H1 (cell line): Measurements from ENCODE around the gene MCC. TPM values are rescaled to one million over a fixed set of nuclear protein-coding genes. Genes with fewer than 3 reads are reported as not detected.

Experiments used
- CTCF ChIA-PET: fragments of 300-600 bp; sonication (Branson Sonifier 250); formaldehyde crosslinking; loops from one replicate; lab custom pipeline; 2021; ENCODE audit not compliant: partially characterized antibody; lab: Charles Lee
- POLR2A ChIA-PET: fragments of 300-600 bp; sonication (Branson Sonifier 250); formaldehyde crosslinking; loops from one replicate; lab custom pipeline; 2021; ENCODE audit warnings: inconsistent platforms; ENCODE audit not compliant: partially characterized antibody; lab: Charles Lee
- DNase-seq, 2 experiments: peaks; one replicate each; pipeline versions ENCODE4 v3.0.0 to v3.0.0-alpha.2; 2010 to 2022; ENCODE audit warnings: low spot score in 2 of 2, low read depth in 1 of 2, mixed read lengths in 1 of 2
- FAIRE-seq: peaks from 2 replicates; lab custom pipeline; 2011; peaks lifted over from hg19 to GRCh38; lab: Jason Lieb, UNC
- H2AFZ ChIP-seq: 2 replicates; pipeline ENCODE4 v1.8.1; 2012; ENCODE audit warnings: low read length, inconsistent platforms
- H2AK5ac ChIP-seq: 2 replicates; pipeline ENCODE4 v1.6.1; 2013; ENCODE audit warnings: low read depth, low read length
- H2BK120ac ChIP-seq: replicated peaks from 2 replicates; pipeline ENCODE3; 2013; ENCODE audit warnings: low read depth, low read length, inconsistent platforms
- H2BK12ac ChIP-seq: 2 replicates; pipeline ENCODE4 v1.6.1; 2013; ENCODE audit warnings: low read depth, low read length
- H2BK15ac ChIP-seq: 2 replicates; pipeline ENCODE4 v1.6.1; 2013; ENCODE audit warnings: low read length
- H2BK20ac ChIP-seq: 2 replicates; pipeline ENCODE4 v1.6.1; 2013; ENCODE audit warnings: low read length
- H2BK5ac ChIP-seq: 2 replicates; pipeline ENCODE4 v1.6.1; 2013; ENCODE audit warnings: low read depth, low read length
- H3K14ac ChIP-seq: 2 replicates; pipeline ENCODE4 v1.6.1; 2013; ENCODE audit warnings: inconsistent platforms; ENCODE audit not compliant: insufficient read length
- H3K18ac ChIP-seq: 2 replicates; pipeline ENCODE4 v1.6.1; 2013; ENCODE audit warnings: low read length; ENCODE audit errors: extremely low read depth
- H3K23ac ChIP-seq: 2 replicates; pipeline ENCODE4 v1.6.1; 2013; ENCODE audit warnings: inconsistent platforms; ENCODE audit not compliant: insufficient read length
- H3K23me2 ChIP-seq: 2 replicates; pipeline ENCODE4 v1.6.1; 2013; ENCODE audit warnings: low read depth, low read length
- H3K27ac ChIP-seq: 2 replicates; pipeline ENCODE4 v1.6.1; 2011; ENCODE audit warnings: low read depth, low read length, inconsistent platforms
- H3K27me3 ChIP-seq, 4 experiments: replicated peaks in 1 of 4; 1 replicate in 1 of 4; 2 replicates in 3 of 4; pipeline versions ENCODE4 v1.6.1 to v1.8.1; 2011 to 2013; ENCODE audit warnings: low read length in 3 of 4, mild to moderate bottlenecking in 3 of 4, inconsistent platforms in 2 of 4, mixed read lengths in 2 of 4, moderate library complexity in 1 of 4; ENCODE audit not compliant: control insufficient read depth in 3 of 4, insufficient read depth in 3 of 4; ENCODE audit errors: extremely low read depth in 1 of 4
- H3K36me3 ChIP-seq, 4 experiments: 2 replicates each; pipeline versions ENCODE4 v1.6.1 to v1.8.1; 2011 to 2013; ENCODE audit warnings: mild to moderate bottlenecking in 4 of 4, low read length in 3 of 4, moderate library complexity in 2 of 4, control low read depth in 1 of 4, inconsistent platforms in 1 of 4; ENCODE audit not compliant: insufficient read depth in 4 of 4, control insufficient read depth in 2 of 4
- H3K4ac ChIP-seq: replicated peaks from 2 replicates; pipeline ENCODE3; 2013; ENCODE audit warnings: low read length, low read depth, mixed read lengths, inconsistent platforms; ENCODE audit not compliant: insufficient read length
- H3K4me1 ChIP-seq, 4 experiments: replicated peaks in 1 of 4; 1 replicate in 1 of 4; 2 replicates in 3 of 4; pipeline versions ENCODE4 v1.6.1 to v1.8.1; 2011 to 2013; ENCODE audit warnings: low read length in 3 of 4, inconsistent platforms in 2 of 4, mixed read lengths in 1 of 4; ENCODE audit not compliant: insufficient read depth in 4 of 4, control insufficient read depth in 3 of 4
- H3K4me2 ChIP-seq, 2 experiments: 2 replicates each; pipeline versions ENCODE4 v1.6.1 to v1.8.1; 2011 to 2013; ENCODE audit warnings: low read depth in 2 of 2, low read length in 2 of 2, control low read depth in 1 of 2, inconsistent platforms in 1 of 2, mild to moderate bottlenecking in 1 of 2; ENCODE audit not compliant: insufficient read depth in 1 of 2
- H3K4me3 ChIP-seq, 4 experiments: fragments of 200-600, 300-600 bp in 1 of 4; sonication (generic), shearing (Covaris generic), sonication (Bioruptor Twin) in 1 of 4; 2 replicates each; pipeline versions ENCODE4 v1.5.1 to v1.8.1; 2011 to 2016; ENCODE audit warnings: low read length in 4 of 4, low read depth in 3 of 4, control low read depth in 2 of 4, inconsistent platforms in 2 of 4, mild to moderate bottlenecking in 2 of 4, mixed read lengths in 1 of 4, moderate library complexity in 1 of 4; ENCODE audit not compliant: insufficient read depth in 2 of 4; ENCODE audit errors: extremely low read depth in 1 of 4
- H3K56ac ChIP-seq: replicated peaks from 2 replicates; pipeline ENCODE3; 2013; ENCODE audit warnings: low read depth, mild to moderate bottlenecking, mixed read lengths, low read length, inconsistent platforms; ENCODE audit not compliant: insufficient read length
- H3K79me1 ChIP-seq: 2 replicates; pipeline ENCODE4 v1.6.1; 2013; ENCODE audit warnings: low read depth, low read length, control low read depth
- H3K79me2 ChIP-seq, 2 experiments: 2 replicates each; pipeline versions ENCODE4 v1.6.1 to v1.8.1; 2012 to 2013; ENCODE audit warnings: low read length in 2 of 2, mild to moderate bottlenecking in 2 of 2, inconsistent platforms in 1 of 2; ENCODE audit not compliant: insufficient read depth in 2 of 2, control insufficient read depth in 1 of 2
- H3K9ac ChIP-seq, 4 experiments: replicated peaks in 1 of 4; 1 replicate in 1 of 4; 2 replicates in 3 of 4; pipeline versions ENCODE4 v1.6.1 to v1.8.1; 2011 to 2013; ENCODE audit warnings: low read depth in 3 of 4, low read length in 3 of 4, control low read depth in 2 of 4, mild to moderate bottlenecking in 2 of 4, moderate library complexity in 2 of 4, inconsistent platforms in 1 of 4; ENCODE audit errors: extremely low read depth in 1 of 4
- H3K9me3 ChIP-seq, 2 experiments: 2 replicates each; pipeline versions ENCODE4 v1.6.1 to v1.8.1; 2012 to 2013; ENCODE audit warnings: mild to moderate bottlenecking in 2 of 2, moderate library complexity in 2 of 2, control low read depth in 1 of 2, inconsistent platforms in 1 of 2, low read depth in 1 of 2, low read length in 1 of 2, mixed read lengths in 1 of 2; ENCODE audit not compliant: insufficient read depth in 2 of 2
- H4K20me1 ChIP-seq, 2 experiments: replicated peaks in 1 of 2; 2 replicates each; pipeline versions ENCODE3 to v1.8.1; 2011 to 2013; ENCODE audit warnings: inconsistent platforms in 2 of 2, low read length in 2 of 2, mild to moderate bottlenecking in 1 of 2; ENCODE audit not compliant: insufficient read depth in 2 of 2, control insufficient read depth in 1 of 2
- H4K5ac ChIP-seq: 2 replicates; pipeline ENCODE4 v1.6.1; 2013; ENCODE audit warnings: low read length, low read depth, mixed read lengths, inconsistent platforms; ENCODE audit not compliant: insufficient read length
- H4K8ac ChIP-seq: 2 replicates; pipeline ENCODE4 v1.8.0; 2013; ENCODE audit warnings: mild to moderate bottlenecking, moderate library complexity, low read length, inconsistent platforms; ENCODE audit not compliant: insufficient read depth; ENCODE audit errors: extremely low read depth
- H4K91ac ChIP-seq: replicated peaks from 2 replicates; pipeline ENCODE3; 2013; ENCODE audit warnings: low read length, mixed read lengths, inconsistent platforms; ENCODE audit not compliant: insufficient read length
- CEBPB ChIP-seq: IDR thresholded peaks from 2 replicates; pipeline ENCODE4 v1.6.1; 2012; ENCODE audit warnings: low read depth, low read length
- CHD1 ChIP-seq: IDR thresholded peaks from 2 replicates; pipeline ENCODE4 v1.6.1; 2012; ENCODE audit warnings: low read depth, low read length, improper control_type of control experiment
- E2F6 ChIP-seq: IDR thresholded peaks from 2 replicates; pipeline ENCODE4 v1.6.1; 2012; ENCODE audit warnings: inconsistent platforms
- EZH2 ChIP-seq: fragments of 200-600 bp; sonication (generic); IDR thresholded peaks from 2 replicates; pipeline ENCODE4 v1.7.1; 2012; ENCODE audit warnings: low read depth, mild to moderate bottlenecking, moderate library complexity, low read length, inconsistent platforms; ENCODE audit not compliant: severe bottlenecking
- KDM4A ChIP-seq: IDR thresholded peaks from one replicate; pipeline ENCODE4 v1.7.1; 2012; ENCODE audit warnings: low read depth, mild to moderate bottlenecking, moderate library complexity, low read length, inconsistent platforms; ENCODE audit not compliant: severe bottlenecking
- RNF2 ChIP-seq: fragments of 200-900, 300-1000 bp; sonication (generic); IDR thresholded peaks from 2 replicates; pipeline ENCODE4 v1.7.1; 2016; ENCODE audit warnings: borderline replicate concordance, low read depth, mild to moderate bottlenecking, antibody characterized with exemption, low read length; ENCODE audit not compliant: poor library complexity, severe bottlenecking; ENCODE audit errors: missing control alignments
- SUZ12 ChIP-seq: fragments of 200-600 bp; sonication (generic); IDR thresholded peaks from 2 replicates; pipeline ENCODE4 v1.6.1; 2012; ENCODE audit warnings: mild to moderate bottlenecking, inconsistent platforms, low read length, moderate library complexity, mixed read lengths
- TAF1 ChIP-seq: IDR thresholded peaks from 2 replicates; pipeline ENCODE4 v1.6.1; 2011; ENCODE audit warnings: mild to moderate bottlenecking, low read depth, low read length
- TAF7 ChIP-seq: optimal IDR thresholded peaks from 2 replicates; pipeline ENCODE3; 2011; ENCODE audit warnings: low read depth, mild to moderate bottlenecking, inconsistent platforms, low read length, moderate library complexity, borderline replicate concordance
- WGBS, 2 experiments: shearing (Covaris generic) in 1 of 2; methylation state at CpG; one replicate each; pipeline versions ENCODE4 v1.1.6 to v1.1.7; 2013 to 2015; ENCODE audit warnings: low lambda C conversion rate in 2 of 2, mixed read lengths in 2 of 2, inconsistent platforms in 1 of 2, low coverage in 1 of 2, missing lambda C conversion rate in 1 of 2; ENCODE audit not compliant: insufficient replicate concordance in 2 of 2, insufficient coverage in 1 of 2, insufficient read length in 1 of 2; ENCODE audit errors: extremely low coverage in 1 of 2, missing lambda C conversion rate in 1 of 2; 5-methylcytosine and 5-hydroxymethylcytosine counted together
- polyA plus RNA-seq, 7 experiments: library from polyadenylated mRNA; depleted of rRNA in 3 of 7; stranded (reverse) in 5 of 7; unstranded in 2 of 7; fragments of >200 nt in 5 of 7; fragments of 200-250 nt in 2 of 7; gene quantifications; 1 replicate in 5 of 7; 2 replicates in 1 of 7; 4 replicates in 1 of 7; pipeline versions ENCODE4 v1.2.1 to v1.2.3, GENCODE V29; 2011 to 2013; ENCODE audit warnings: missing spikeins in 2 of 7, mixed read lengths in 2 of 7
- total RNA-seq: library from RNA; stranded (reverse); fragmentation: NEBNext Ultra II Directional; extraction: Animal tissue kit (Norgen Biotek cat#: 25700); gene quantifications from 2 replicates; pipeline ENCODE4 v1.2.1, GENCODE V29; 2021

MCC gene
- total and polyA plus RNA-seq, 2 of the 8 experiments (the other 6 are each of a cell fraction or from before 2014, with no cell fraction given), result 2.6 to 18.3 TPM

DNA sequence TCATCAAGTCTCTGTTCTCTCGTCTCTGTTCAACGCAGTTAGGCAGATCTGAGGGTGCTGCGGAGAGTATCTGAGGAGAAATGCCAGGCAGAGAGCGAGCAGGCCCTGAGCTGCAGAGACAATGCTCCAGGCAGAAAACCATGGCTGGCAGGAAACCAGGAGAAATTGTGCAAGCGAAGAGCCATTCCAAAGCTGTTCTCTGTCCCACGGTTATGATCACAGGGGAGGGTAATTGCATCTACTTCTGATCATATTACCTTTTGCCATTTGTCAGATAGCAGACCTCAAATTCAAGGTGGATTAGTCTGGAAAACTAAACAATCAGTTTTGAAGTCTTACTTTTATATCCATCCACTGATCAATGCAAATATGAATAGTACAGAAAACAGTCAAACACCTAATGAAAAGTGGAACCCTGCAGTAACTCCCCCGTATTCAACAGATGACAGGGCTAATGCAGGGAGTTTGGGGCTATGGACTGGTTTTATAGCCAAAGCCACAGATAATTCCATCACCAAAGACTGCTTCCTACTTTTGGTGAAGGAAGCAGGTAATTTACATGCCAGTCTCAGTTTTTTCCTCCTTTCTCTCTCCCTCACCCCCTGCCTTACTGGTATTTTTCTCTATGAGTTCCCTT is 283.6 kb downstream of the MCC start:
- Histone ChIP-seq H3K27ac (no peak overlapping the region), H4K8ac (no peak overlapping the region), H4K20me1 (no peaks in the 10 kb centered on the region), H3K9ac (no peak overlapping the region), H3K4me2 (0 out of 4 replicates have a peak overlapping the region, but pooled peaks of 1 of the 2 experiments have one; percentile 11), H3K79me1 (no peaks in the 10 kb centered on the region), H3K4me3 (no peak overlapping the region), H4K91ac (no peak overlapping the region), H3K4me1 (peaks cover 4 to 13% (median 9%) of the 10 kb centered on the region in 4 experiments), H2AFZ (no peak overlapping the region), H2BK20ac (no peak overlapping the region), H2BK120ac (no peak overlapping the region), H3K23ac (no peak overlapping the region), H3K79me2 (peaks cover 0 to 16% of the 10 kb centered on the region in 2 experiments; a peak in 2 of 4 replicates), H3K23me2 (no peaks in the 10 kb centered on the region), H2AK5ac (no peak overlapping the region), H3K36me3 (no peaks in the 10 kb centered on the region), H3K9me3 (no peaks in the 10 kb centered on the region), H4K5ac (no peak overlapping the region), H3K18ac (no peak overlapping the region), H2BK5ac (no peak overlapping the region), H3K14ac (no peak overlapping the region), H3K27me3 (no peaks in the 10 kb centered on the region), H2BK15ac (no peak overlapping the region), H3K56ac (no peak overlapping the region), H2BK12ac (no peak overlapping the region), H3K4ac (no peak overlapping the region)
- no peak for DNase-seq
- no peak for FAIRE-seq
- 90% methylated on average over 7 of the region's 7 CpGs; no CpG with 5 or more reads in 1 of the 2 experiments for WGBS, 2 experiments
- CTCF ChIA-PET, result interaction anchor here (0.5 to 2.6 kb wide), 6 partner anchors 13 to 427 kb away, joined by 3 to 9 read pairs (median 3); no protein-coding TSS in a partner anchor
- POLR2A ChIA-PET, result interaction anchor here (0.8 to 1.5 kb wide), 2 partner anchors 10 to 32 kb away, joined by 3 to 4 read pairs; no protein-coding TSS in a partner anchor
- TF ChIP-seq KDM4A (no peak), TAF7 (no peak), RNF2 (no peak), CHD1 (no peak), SUZ12 (no peak), TAF1 (no peak), E2F6 (no peak), EZH2 (no peak), CEBPB (no peak)
